NB4 (cell line): ENCODE results near the gene MLYCD.

Source experiments
- DNase-seq: peaks from one replicate; pipeline ENCODE4 v3.0.0; 2010; ENCODE audit warnings: low read depth
- H3K4me3 ChIP-seq: one replicate; pipeline ENCODE4 v1.5.1; 2011; ENCODE audit warnings: mild to moderate bottlenecking, low read depth, low read length, moderate library complexity
- CTCF ChIP-seq: IDR thresholded peaks from one replicate; pipeline ENCODE4 v1.5.1; 2012; ENCODE audit warnings: low read depth, low read length
- MAX ChIP-seq: IDR thresholded peaks from 2 replicates; pipeline ENCODE4 v1.6.1; 2011; ENCODE audit warnings: low read depth, low read length
- MYC ChIP-seq: IDR thresholded peaks from 2 replicates; pipeline ENCODE4 v1.6.1; 2011; ENCODE audit warnings: low read depth, low read length
- POLR2A ChIP-seq: IDR thresholded peaks from 2 replicates; pipeline ENCODE4 v1.6.1; 2011; ENCODE audit warnings: mild to moderate bottlenecking; ENCODE audit not compliant: insufficient read length; ENCODE audit errors: extremely low read depth

Gene MLYCD

GRCh38 chr16:83917152-83918120, 18.5 kb downstream of the MLYCD start:
- no peak overlapping the region for H3K4me3 ChIP-seq
- TF ChIP-seq MYC (no peak), POLR2A (no peak), MAX (no peak), CTCF (no peak)
- DNase-seq, result no peak

DNA sequence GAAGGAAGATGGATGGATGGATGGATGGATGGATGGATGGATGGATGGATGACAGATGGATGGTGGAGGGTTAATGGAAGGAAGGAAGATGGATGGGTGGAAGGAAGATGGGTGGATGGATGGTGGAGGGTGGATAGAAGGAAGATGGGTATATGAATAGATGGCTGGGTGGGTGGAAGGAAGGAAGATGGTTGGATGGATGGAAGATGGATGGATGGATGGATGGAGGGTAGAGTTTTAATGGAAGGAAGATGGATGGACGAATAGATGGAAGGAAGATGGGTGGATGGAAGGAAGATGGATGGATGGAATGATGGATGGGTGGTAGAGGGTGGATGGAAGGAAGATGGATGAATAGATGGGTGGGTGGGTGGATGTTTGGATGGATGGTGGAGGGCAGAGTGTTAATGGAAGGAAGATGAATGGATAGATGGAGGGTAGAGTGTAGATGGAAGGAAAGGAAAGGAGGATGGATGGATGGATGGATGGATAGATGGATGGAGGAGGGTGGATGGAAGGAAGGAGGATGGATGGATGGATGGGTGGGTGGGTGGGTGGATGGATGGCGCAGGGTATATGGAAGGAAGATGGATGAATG, 22.1 kb downstream of the MLYCD start:
- H3K4me3 ChIP-seq, result no peak overlapping the region
- DNase-seq, result no peak
- no peak for TF ChIP-seq POLR2A

- DNase-seq, result no peak
- no peak for TF ChIP-seq MAX
- TF ChIP-seq CTCF, result no peak
- no peak for TF ChIP-seq MYC
- no peak for TF ChIP-seq POLR2A
- no peak overlapping the region for H3K4me3 ChIP-seq
These were observed 24.9 kb downstream of the MLYCD start for GRCh38 chr16:83923581-83924365.

DNA sequence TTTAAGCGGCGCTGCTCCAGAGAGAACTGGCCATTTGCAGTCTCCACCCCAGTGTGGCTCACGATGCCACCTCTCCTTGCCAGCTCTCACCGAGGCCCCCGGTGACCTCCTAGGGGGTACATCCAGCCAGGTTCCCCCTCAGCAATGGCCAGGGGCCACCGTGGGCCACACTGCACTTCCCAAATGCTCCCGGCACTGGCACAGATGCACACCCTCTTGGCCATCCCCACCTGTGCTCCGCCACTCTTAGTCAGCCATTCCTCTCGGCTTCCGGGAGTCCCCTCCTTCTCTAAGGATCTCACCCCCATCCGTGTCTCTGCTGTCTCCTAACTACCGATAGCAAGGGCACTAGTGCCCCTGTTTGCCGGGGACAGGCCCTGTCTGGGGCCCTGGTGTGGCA, 25.8 kb downstream of the MLYCD start:
- TF ChIP-seq MAX (no peak), CTCF (no peak), POLR2A (no peak), MYC (no peak)
- H3K4me3 ChIP-seq, result no peak overlapping the region
- no peak for DNase-seq

- H3K4me3 ChIP-seq, result no peak overlapping the region
- TF ChIP-seq POLR2A (no peak), MYC (no peak), CTCF (no peak), MAX (no peak)
- DNase-seq, result no peak
These were observed 26.4 kb downstream of the MLYCD start for GRCh38 chr16:83925095-83925905.
